Activated CD4-positive, alpha-beta memory T cell treated with anti-CD3 and anti-CD28 coated beads for 36 hours (primary cell): ENCODE data around the gene PIK3R4. TPM values are rescaled to one million over a fixed set of nuclear protein-coding genes. Genes with fewer than 3 reads are reported as not detected.

ENCODE experiments used
- CTCF ChIA-PET: fragments of 350-600 bp; sonication (Branson Sonifier 250); formaldehyde crosslinking; loops from one replicate; lab custom pipeline; 2021; ENCODE audit warnings: antibody characterized with exemption, inconsistent platforms; lab: Charles Lee
- POLR2A ChIA-PET: fragments of 350-600 bp; sonication (Branson Sonifier 250); formaldehyde crosslinking; loops from one replicate; lab custom pipeline; 2021; ENCODE audit warnings: antibody characterized with exemption; lab: Charles Lee
- DNase-seq: peaks from one replicate; pipeline ENCODE4 v3.0.0-alpha.2; 2020
- H3K27ac Mint-ChIP-seq: one replicate; pipeline ENCODE4 v1.8.0; 2021; ENCODE audit warnings: mixed read lengths
- H3K27me3 Mint-ChIP-seq: one replicate; pipeline ENCODE4 v1.8.0; 2021; ENCODE audit warnings: mixed read lengths
- H3K36me3 Mint-ChIP-seq: one replicate; pipeline ENCODE4 v1.8.0; 2021; ENCODE audit warnings: mixed read lengths
- H3K4me1 Mint-ChIP-seq: one replicate; pipeline ENCODE4 v1.8.0; 2021; ENCODE audit warnings: low read depth, mixed read lengths
- H3K4me3 Mint-ChIP-seq: one replicate; pipeline ENCODE4 v1.8.0; 2021; ENCODE audit warnings: mild to moderate bottlenecking, mixed read lengths
- H3K9me3 Mint-ChIP-seq: one replicate; pipeline ENCODE4 v1.8.0; 2021; ENCODE audit warnings: mixed read lengths
- intact Hi-C: fragments of 100-400 bp; cut with micrococcal nuclease; formaldehyde crosslinking; loops from one replicate; pipeline ENCODE4 v1.15.1; 2023
- total RNA-seq, 2 experiments: library from RNA; stranded (reverse); gene quantifications; one replicate each; pipeline ENCODE4 v1.2.3, GENCODE V29; 2021

Gene PIK3R4
- total RNA-seq, 2 experiments from 2014 or later: 28.3 to 28.5 TPM

- Mint-ChIP-seq H3K27ac (no peak overlapping the region), H3K36me3 (peaks cover 47% of the 10 kb centered on the region), H3K9me3 (no peaks in the 10 kb centered on the region), H3K27me3 (no peaks in the 10 kb centered on the region), H3K4me3 (no peak overlapping the region), H3K4me1 (peaks cover 64% of the 10 kb centered on the region)
- DNase-seq: no peak
- POLR2A ChIA-PET: no interaction called here
- intact Hi-C loops: loop anchor here (10.0 kb wide), 1 partner anchor 645 kb away; the partner anchor contains the start of gene NUDT16
- CTCF ChIA-PET: no interaction called here
These were observed 6.8 kb downstream of the PIK3R4 start for GRCh38 chr3:130739848-130740247.

GRCh38 chr3:130738241-130738640 lies 8.4 kb downstream of the PIK3R4 start:
- H3K4me1 Mint-ChIP-seq: peaks cover 48% of the 10 kb centered on the region
- no peaks in the 10 kb centered on the region for H3K27me3 Mint-ChIP-seq
- ChIA-PET POLR2A (no interaction called here), CTCF (interaction anchor here (1.3 kb wide), 1 partner anchor 22 kb away, joined by 3 read pairs; no protein-coding TSS in a partner anchor)
- H3K36me3 Mint-ChIP-seq: peaks cover 37% of the 10 kb centered on the region
- H3K27ac Mint-ChIP-seq: no peak overlapping the region
- no peak for DNase-seq
- no peaks in the 10 kb centered on the region for H3K9me3 Mint-ChIP-seq
- H3K4me3 Mint-ChIP-seq: no peak overlapping the region
- intact Hi-C loops: no loop called here

GRCh38 chr3:130737622-130738021 lies 9.0 kb downstream of the PIK3R4 start:
- Mint-ChIP-seq H3K36me3 (peaks cover 41% of the 10 kb centered on the region), H3K27me3 (no peaks in the 10 kb centered on the region), H3K9me3 (no peaks in the 10 kb centered on the region), H3K27ac (no peak overlapping the region), H3K4me1 (peaks cover 42% of the 10 kb centered on the region), H3K4me3 (no peak overlapping the region)
- POLR2A ChIA-PET: no interaction called here
- no peak for DNase-seq
- intact Hi-C loops: no loop called here
- CTCF ChIA-PET: interaction anchor here (1.3 kb wide), 1 partner anchor 23 kb away, joined by 3 read pairs; no protein-coding TSS in a partner anchor

- POLR2A ChIA-PET: no interaction called here
- CTCF ChIA-PET: interaction anchor here (0.6 kb wide), 1 partner anchor 9 kb away, joined by 3 read pairs; no protein-coding TSS in a partner anchor
- intact Hi-C loops: no loop called here
- H3K4me3 Mint-ChIP-seq: no peak overlapping the region
- H3K36me3 Mint-ChIP-seq: peaks cover 27% of the 10 kb centered on the region
- H3K27ac Mint-ChIP-seq: no peak overlapping the region
- no peak for DNase-seq
- H3K27me3 Mint-ChIP-seq: no peaks in the 10 kb centered on the region
- peaks cover 16% of the 10 kb centered on the region for H3K4me1 Mint-ChIP-seq
- H3K9me3 Mint-ChIP-seq: no peaks in the 10 kb centered on the region
These were observed 13.3 kb downstream of the PIK3R4 start for GRCh38 chr3:130733236-130733875.

DNA sequence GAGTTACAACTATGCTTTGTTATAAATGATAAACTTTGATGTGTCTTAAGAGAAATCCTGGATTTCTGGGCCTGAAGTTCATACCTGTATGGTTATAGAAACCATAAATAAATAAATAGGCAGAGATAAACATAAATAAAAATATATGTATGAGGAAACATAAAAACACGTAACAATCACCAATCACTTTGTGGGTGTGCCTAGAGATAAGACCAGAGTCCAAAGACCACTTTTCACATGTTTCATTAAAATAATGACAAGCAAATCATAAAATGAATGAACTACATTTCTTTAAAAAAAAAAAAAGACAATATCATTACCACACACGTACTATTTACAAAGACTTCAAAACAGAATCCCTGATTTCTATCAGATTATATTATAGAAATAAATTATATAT lies 14.1 kb downstream of the PIK3R4 start:
- POLR2A ChIA-PET: no interaction called here
- H3K36me3 Mint-ChIP-seq: peaks cover 22% of the 10 kb centered on the region
- no peak overlapping the region for H3K27ac Mint-ChIP-seq
- DNase-seq: no peak
- intact Hi-C loops: no loop called here
- H3K9me3 Mint-ChIP-seq: no peaks in the 10 kb centered on the region
- no peak overlapping the region for H3K4me3 Mint-ChIP-seq
- no peaks in the 10 kb centered on the region for H3K27me3 Mint-ChIP-seq
- CTCF ChIA-PET: no interaction called here
- H3K4me1 Mint-ChIP-seq: peaks cover 8% of the 10 kb centered on the region

DNA sequence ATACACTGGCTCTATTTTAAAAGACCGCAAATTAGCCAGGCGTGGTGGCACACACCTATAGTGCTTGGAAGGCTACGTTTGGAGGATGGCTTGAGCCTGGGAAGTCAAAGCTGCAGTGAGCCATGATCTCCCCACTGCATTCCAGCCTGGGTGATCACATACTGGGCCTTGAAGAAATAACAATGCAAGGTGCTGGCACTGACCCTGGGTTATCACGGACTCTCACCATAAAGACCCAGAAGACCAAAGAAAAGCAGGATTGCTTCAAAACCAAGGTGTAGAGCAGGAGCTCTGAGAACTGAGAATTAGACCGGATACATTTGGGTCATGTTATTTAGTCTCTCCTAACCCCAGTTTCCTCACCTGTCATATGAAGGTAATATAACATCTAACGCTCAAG lies 14.8 kb downstream of the PIK3R4 start:
- Mint-ChIP-seq H3K27me3 (no peaks in the 10 kb centered on the region), H3K9me3 (no peaks in the 10 kb centered on the region), H3K36me3 (peaks cover 18% of the 10 kb centered on the region), H3K4me3 (no peak overlapping the region), H3K27ac (no peak overlapping the region), H3K4me1 (peaks cover 4% of the 10 kb centered on the region)
- no peak for DNase-seq
- intact Hi-C loops: no loop called here
- ChIA-PET POLR2A (no interaction called here), CTCF (no interaction called here)

- Mint-ChIP-seq H3K4me1 (peaks cover 6% of the 10 kb centered on the region), H3K9me3 (no peaks in the 10 kb centered on the region), H3K27ac (no peak overlapping the region), H3K4me3 (no peak overlapping the region), H3K36me3 (peaks cover 15% of the 10 kb centered on the region), H3K27me3 (no peaks in the 10 kb centered on the region)
- DNase-seq: no peak
- CTCF ChIA-PET: interaction anchor here (0.8 kb wide), 1 partner anchor 164 kb away, joined by 3 read pairs; the partner anchor contains the start of gene ATP2C1
- intact Hi-C loops: no loop called here
- POLR2A ChIA-PET: no interaction called here
These were observed 17.5 kb downstream of the PIK3R4 start for GRCh38 chr3:130729154-130729553.

GRCh38 chr3:130728037-130728436 lies 18.6 kb downstream of the PIK3R4 start:
- no peaks in the 10 kb centered on the region for H3K27me3 Mint-ChIP-seq
- POLR2A ChIA-PET: no interaction called here
- H3K9me3 Mint-ChIP-seq: no peaks in the 10 kb centered on the region
- H3K4me3 Mint-ChIP-seq: no peak overlapping the region
- peaks cover 19% of the 10 kb centered on the region for H3K36me3 Mint-ChIP-seq
- CTCF ChIA-PET: no interaction called here
- no peak for DNase-seq
- peaks cover 6% of the 10 kb centered on the region for H3K4me1 Mint-ChIP-seq
- intact Hi-C loops: no loop called here
- no peak overlapping the region for H3K27ac Mint-ChIP-seq

- ChIA-PET POLR2A (no interaction called here), CTCF (interaction anchor here (0.6 kb wide), 1 partner anchor 35 kb away, joined by 3 read pairs; no protein-coding TSS in a partner anchor)
- peaks cover 6% of the 10 kb centered on the region for H3K4me1 Mint-ChIP-seq
- DNase-seq: no peak
- no peak overlapping the region for H3K27ac Mint-ChIP-seq
- H3K36me3 Mint-ChIP-seq: peaks cover 19% of the 10 kb centered on the region
- intact Hi-C loops: no loop called here
- H3K9me3 Mint-ChIP-seq: no peaks in the 10 kb centered on the region
- no peak overlapping the region for H3K4me3 Mint-ChIP-seq
- H3K27me3 Mint-ChIP-seq: no peaks in the 10 kb centered on the region
These were observed 20.9 kb downstream of the PIK3R4 start for GRCh38 chr3:130725746-130726145.

DNA sequence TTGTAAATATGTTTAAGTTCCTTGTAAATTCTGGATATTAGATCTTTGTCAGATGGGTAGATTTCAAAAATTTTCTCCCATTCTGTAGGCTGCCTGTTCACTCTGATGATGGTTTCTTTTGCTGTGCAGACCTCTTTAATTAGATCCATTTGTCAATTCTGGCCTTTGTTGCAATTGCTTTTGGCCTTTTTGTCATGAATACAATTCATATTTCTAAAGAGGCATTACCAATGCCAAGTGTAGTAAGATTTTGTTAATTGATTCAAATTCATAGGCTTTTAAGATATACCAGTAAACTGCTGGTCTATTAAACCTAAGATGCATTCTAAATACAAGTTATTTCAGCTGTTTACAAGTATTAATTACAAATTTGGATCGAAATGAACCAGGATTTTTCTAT lies 31.0 kb downstream of the PIK3R4 start:
- Mint-ChIP-seq H3K4me3 (no peak overlapping the region), H3K27me3 (no peaks in the 10 kb centered on the region), H3K27ac (no peak overlapping the region), H3K36me3 (peaks cover 33% of the 10 kb centered on the region), H3K4me1 (no peaks in the 10 kb centered on the region), H3K9me3 (no peaks in the 10 kb centered on the region)
- POLR2A ChIA-PET: interaction anchor here (0.7 kb wide), 1 partner anchor 1295 kb away, joined by 3 read pairs; no protein-coding TSS in a partner anchor
- no peak for DNase-seq
- CTCF ChIA-PET: interaction anchor here (1.3 kb wide), 1 partner anchor 26 kb away, joined by 3 read pairs; no protein-coding TSS in a partner anchor
- intact Hi-C loops: no loop called here

DNA sequence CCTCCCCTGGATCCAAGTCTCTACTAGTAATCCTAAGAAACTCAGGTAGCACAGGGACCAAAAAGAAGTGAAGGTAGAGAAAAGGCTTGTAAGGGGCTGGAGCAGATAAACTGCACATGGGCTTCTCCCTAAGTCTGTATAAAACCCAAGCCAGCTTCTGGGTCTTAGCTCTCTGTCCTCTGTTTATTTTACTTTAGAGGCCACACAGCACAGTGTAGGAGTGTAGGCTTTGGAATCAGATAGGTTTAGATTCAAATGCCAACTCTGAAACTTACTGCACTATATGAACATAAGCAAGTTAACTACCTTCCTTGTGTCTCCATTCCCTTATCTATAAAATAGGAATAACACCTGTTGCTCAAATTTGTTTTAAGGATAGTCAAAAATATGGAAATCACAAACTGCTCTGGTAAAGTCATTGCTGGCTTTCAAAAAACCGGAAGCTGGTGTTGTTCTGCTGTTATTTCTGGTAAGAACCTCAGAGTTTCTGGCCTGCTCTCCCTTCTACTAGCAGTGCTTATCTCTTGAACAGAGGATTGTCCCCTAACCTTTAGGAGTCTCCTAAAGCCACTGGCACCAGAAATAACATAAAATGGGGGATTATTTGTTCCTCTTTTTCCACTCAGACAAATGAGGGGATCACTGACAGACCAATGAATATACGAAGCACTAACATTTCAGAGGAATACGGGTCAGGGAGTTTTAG lies 33.8 kb downstream of the PIK3R4 start:
- POLR2A ChIA-PET: no interaction called here
- H3K36me3 Mint-ChIP-seq: peaks cover 36% of the 10 kb centered on the region
- no peak for DNase-seq
- intact Hi-C loops: no loop called here
- no peaks in the 10 kb centered on the region for H3K27me3 Mint-ChIP-seq
- H3K9me3 Mint-ChIP-seq: no peaks in the 10 kb centered on the region
- no peak overlapping the region for H3K4me3 Mint-ChIP-seq
- no peak overlapping the region for H3K27ac Mint-ChIP-seq
- CTCF ChIA-PET: no interaction called here
- no peaks in the 10 kb centered on the region for H3K4me1 Mint-ChIP-seq

DNA sequence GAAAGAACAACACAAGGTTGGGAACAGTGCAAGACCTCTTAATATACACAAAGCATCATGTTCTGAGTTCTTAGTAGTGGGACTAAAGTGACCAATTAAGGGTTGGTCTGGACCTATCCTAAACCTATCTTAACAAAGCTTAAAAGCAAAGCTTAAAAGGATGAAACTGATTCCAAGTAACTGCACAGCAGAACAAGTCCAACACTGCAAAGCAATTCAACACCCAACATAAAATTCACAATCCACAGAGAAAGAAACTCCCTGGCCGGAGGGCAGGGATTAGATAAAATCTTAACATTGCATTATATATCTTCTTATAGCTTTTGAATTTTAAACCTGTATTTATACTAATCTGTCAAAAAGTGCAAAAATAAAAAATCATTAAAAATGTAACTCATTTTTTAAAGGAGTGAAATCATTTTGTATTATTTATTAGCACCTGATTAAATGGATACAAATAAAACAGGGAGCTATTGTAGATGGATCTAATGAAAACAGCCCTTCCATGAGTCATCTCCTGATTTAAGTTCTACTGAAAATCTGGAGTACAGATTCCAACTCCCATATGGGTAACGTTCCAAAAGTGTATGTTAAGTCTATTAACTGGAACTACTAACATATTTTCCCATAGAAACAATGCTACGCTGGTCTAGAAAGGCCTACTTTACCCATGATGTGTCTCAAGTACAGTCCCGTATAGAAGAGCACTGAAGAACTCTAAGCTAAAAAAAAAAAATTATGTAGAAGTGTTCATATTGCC lies 34.9 kb downstream of the PIK3R4 start:
- H3K36me3 Mint-ChIP-seq: peaks cover 33% of the 10 kb centered on the region
- H3K27ac Mint-ChIP-seq: no peak overlapping the region
- no peaks in the 10 kb centered on the region for H3K27me3 Mint-ChIP-seq
- no peak for DNase-seq
- H3K4me1 Mint-ChIP-seq: no peaks in the 10 kb centered on the region
- intact Hi-C loops: no loop called here
- CTCF ChIA-PET: interaction anchor here (0.8 kb wide), 1 partner anchor 12 kb away, joined by 3 read pairs; no protein-coding TSS in a partner anchor
- no peak overlapping the region for H3K4me3 Mint-ChIP-seq
- no peaks in the 10 kb centered on the region for H3K9me3 Mint-ChIP-seq
- POLR2A ChIA-PET: no interaction called here
